GM12864 (cell line): ENCODE results near the gene CDK19.
A peak's percentile ranks its signal among the peaks of the same experiment; 100 is the strongest.
"Not testable (repeated sequence)": the region's sequence is repeated elsewhere in the genome, so short reads cannot be mapped to it uniquely, and the experiment has no call there.

ENCODE experiments used
- DNase-seq: peaks from one replicate; pipeline ENCODE4 v3.0.0-alpha.2; 2011; ENCODE audit warnings: low read depth
- H3K4me3 ChIP-seq: 2 replicates; pipeline ENCODE4 v1.5.1; 2011; ENCODE audit warnings: mild to moderate bottlenecking, low read depth, low read length, control low read depth
- CTCF ChIP-seq: IDR thresholded peaks from 2 replicates; pipeline ENCODE4 v1.5.1; 2011; ENCODE audit warnings: low read depth, mild to moderate bottlenecking, moderate library complexity, low read length, control low read depth, inconsistent platforms; ENCODE audit errors: missing control alignments

The CDK19 gene

GRCh38 chr6:110595112-110595511 is 220.2 kb downstream of the CDK19 start:
- no peak for TF ChIP-seq CTCF
- no peak overlapping the region for H3K4me3 ChIP-seq
- no peak for DNase-seq

GRCh38 chr6:110593637-110594036 is 221.6 kb downstream of the CDK19 start:
- TF ChIP-seq CTCF: no peak
- no peak overlapping the region for H3K4me3 ChIP-seq
- DNase-seq: no peak

- no peak for DNase-seq
- TF ChIP-seq CTCF: no peak
- no peak overlapping the region for H3K4me3 ChIP-seq
Observed at GRCh38 chr6:110592765-110593164, 222.5 kb downstream of the CDK19 start.

GRCh38 chr6:110590821-110591351 is 224.4 kb downstream of the CDK19 start:
- TF ChIP-seq CTCF: no peak
- H3K4me3 ChIP-seq: no peak overlapping the region
- no peak for DNase-seq

- peak; percentile 33 for DNase-seq
- no peak overlapping the region for H3K4me3 ChIP-seq
- TF ChIP-seq CTCF: no peak
Observed at GRCh38 chr6:110589865-110590513, 225.3 kb downstream of the CDK19 start.

- DNase-seq: no peak
- no peak overlapping the region for H3K4me3 ChIP-seq
- no peak for TF ChIP-seq CTCF
Observed at GRCh38 chr6:110587328-110587727, 227.9 kb downstream of the CDK19 start.

GRCh38 chr6:110581679-110582078 is 233.6 kb downstream of the CDK19 start:
- TF ChIP-seq CTCF: no peak
- DNase-seq: no peak
- no peak overlapping the region for H3K4me3 ChIP-seq

GRCh38 chr6:110577596-110578167 is 237.6 kb downstream of the CDK19 start:
- not testable (repeated sequence) for H3K4me3 ChIP-seq, DNase-seq
